Breast epithelium (tissue), 4 donors: ENCODE measurements around the gene DTX2. TPM values are rescaled to one million over a fixed set of nuclear protein-coding genes. Genes with fewer than 3 reads are reported as not detected.
"Not testable (repeated sequence)": the region's sequence is repeated elsewhere in the genome, so short reads cannot be mapped to it uniquely, and the experiment has no call there.

ENCODE experiments used
- DNase-seq, 2 donors: peaks; one replicate each; pipeline ENCODE4 v3.0.0-alpha.2; 2019; ENCODE audit warnings: low spot score in 2 of 2
- H3K27ac ChIP-seq, 2 donors: fragments of 200-600 bp; sonication (generic) in 1 of 2; one replicate each; pipeline ENCODE4 v1.5.1; 2016 to 2019; ENCODE audit warnings: mild to moderate bottlenecking in 1 of 2
- H3K27me3 ChIP-seq, 2 donors: fragments of 200-600 bp; sonication (generic) in 1 of 2; one replicate each; pipeline versions ENCODE4 v1.5.1 to v1.6.0; 2017 to 2019; ENCODE audit warnings: control low read depth in 1 of 2, mild to moderate bottlenecking in 1 of 2
- H3K36me3 ChIP-seq: fragments of 200-600 bp; one replicate; pipeline ENCODE4 v1.5.1; 2019
- H3K4me1 ChIP-seq, 2 donors: fragments of 200-600 bp; sonication (generic); one replicate each; pipeline ENCODE4 v1.5.1; 2016 to 2019; ENCODE audit warnings: control low read depth in 1 of 2
- H3K4me3 ChIP-seq, 3 donors: fragments of 200-600 bp; sonication (generic); 1 replicate in 2 of 3; 2 replicates in 1 of 3; pipeline ENCODE4 v1.5.1; 2016 to 2019; ENCODE audit warnings: mild to moderate bottlenecking in 3 of 3, moderate library complexity in 2 of 3
- H3K9me3 ChIP-seq, 2 donors: fragments of 200-600 bp; sonication (generic) in 1 of 2; one replicate each; pipeline ENCODE4 v1.5.1; 2016 to 2019; ENCODE audit warnings: control low read depth in 1 of 2
- CTCF ChIP-seq, 3 donors: fragments of 450-650 bp; IDR thresholded peaks; one replicate each; pipeline ENCODE4 v1.5.1; 2016 to 2017; ENCODE audit warnings: antibody characterized with exemption in 3 of 3, mild to moderate bottlenecking in 3 of 3, moderate library complexity in 3 of 3
- POLR2A ChIP-seq: fragments of 450-650 bp; IDR thresholded peaks from one replicate; pipeline ENCODE4 v1.6.1; 2016; ENCODE audit warnings: antibody characterized with exemption, mild to moderate bottlenecking, moderate library complexity
- POLR2AphosphoS5 ChIP-seq, 3 donors: sonication (generic); formaldehyde crosslinking; IDR thresholded peaks; one replicate each; pipeline ENCODE4 v1.6.1; 2017; ENCODE audit warnings: antibody characterized with exemption in 3 of 3
- intact Hi-C: fragments of 100-400 bp; cut with DNase I; formaldehyde crosslinking; loops from one replicate; pipeline ENCODE4 v1.15.1; 2023; ENCODE audit warnings: low total_unique reads
- total RNA-seq, 3 donors: library from RNA; depleted of rRNA; stranded (reverse); fragments of >200 nt; gene quantifications; one replicate each; pipeline ENCODE4 v1.1.0, GENCODE V29; 2016

Gene DTX2
- total RNA-seq, 3 donors from 2014 or later, result 17.6 to 30.5 (median 21.7) TPM

GRCh38 chr7:76507723-76508406, 46.4 kb downstream of the DTX2 start:
- no peak overlapping the region for H3K27ac ChIP-seq

GRCh38 chr7:76509931-76510877, 48.7 kb downstream of the DTX2 start, which contains the start of gene UPK3B:
UPK3B (plus strand) TSS chr7:76510552; CDS start chr7:76510653, 101 bp downstream.
- no peaks in the 10 kb centered on the region for H3K4me1 ChIP-seq
- no peaks in the 10 kb centered on the region for H3K36me3 ChIP-seq
- no peak within 1 kb of the TSS for H3K4me3 ChIP-seq
- H3K27me3 ChIP-seq, result no peaks in the 10 kb centered on the region
- H3K9me3 ChIP-seq, result no peaks in the 10 kb centered on the region
- H3K27ac ChIP-seq, result peak within 1 kb of the TSS in 1 of 2 donors; percentile 25
- no peak for DNase-seq
- intact Hi-C loops, result no loop called here
- TF ChIP-seq POLR2AphosphoS5 (IDR thresholded peaks at IDR 0.05) (no peak), POLR2A (no peak), CTCF (IDR thresholded peaks at IDR 0.05) (no peak)

More at GRCh38 chr7:76507723-76508406, 46.4 kb downstream of the DTX2 start:
- Histone ChIP-seq H3K36me3 (no peaks in the 10 kb centered on the region), H3K27me3 (no peaks in the 10 kb centered on the region), H3K9me3 (no peaks in the 10 kb centered on the region), H3K4me1 (no peaks in the 10 kb centered on the region), H3K4me3 (no peak overlapping the region)
- TF ChIP-seq POLR2AphosphoS5 (IDR thresholded peaks at IDR 0.05), result no peak
- no peak for TF ChIP-seq CTCF (IDR thresholded peaks at IDR 0.05)
- TF ChIP-seq POLR2A, result no peak
- intact Hi-C loops, result no loop called here
- no peak for DNase-seq

GRCh38 chr7:76511200-76511910, 49.8 kb downstream of the DTX2 start:
- H3K9me3 ChIP-seq, H3K36me3 ChIP-seq, H3K4me1 ChIP-seq, DNase-seq, H3K27ac ChIP-seq, intact Hi-C loops, H3K4me3 ChIP-seq, H3K27me3 ChIP-seq: not testable (repeated sequence)

GRCh38 chr7:76511911-76512885, 50.7 kb downstream of the DTX2 start:
- H3K9me3 ChIP-seq, intact Hi-C loops, H3K4me1 ChIP-seq, DNase-seq, H3K36me3 ChIP-seq, H3K27me3 ChIP-seq, H3K4me3 ChIP-seq: not testable (repeated sequence)
- peak overlapping the region in 1 of 2 donors; percentile 55 for H3K27ac ChIP-seq

GRCh38 chr7:76512941-76513816, 51.7 kb downstream of the DTX2 start:
- Histone ChIP-seq H3K36me3 (no peaks in the 10 kb centered on the region), H3K27me3 (no peaks in the 10 kb centered on the region), H3K4me3 (no peak overlapping the region), H3K9me3 (no peaks in the 10 kb centered on the region), H3K27ac (peak overlapping the region in 1 of 2 donors; percentile 68), H3K4me1 (no peaks in the 10 kb centered on the region)
- TF ChIP-seq POLR2AphosphoS5 (IDR thresholded peaks at IDR 0.05) (no peak), POLR2A (no peak), CTCF (IDR thresholded peaks at IDR 0.05) (peak in 1 of 3 donors; percentile 21)
- intact Hi-C loops, result no loop called here
- no peak for DNase-seq
